HEK293 (cell line): Measurements from ENCODE around the gene CENPP.

Experiments used
- CTCF ChIA-PET: fragments of 350-600 bp; formaldehyde crosslinking; extraction: SDS; loops from one replicate; lab custom pipeline; 2021; ENCODE audit warnings: antibody characterized with exemption; lab: Yijun Ruan, JAX
- POLR2A ChIA-PET: fragments of 300-600 bp; formaldehyde crosslinking; extraction: SDS; loops from one replicate; lab custom pipeline; 2020; ENCODE audit warnings: antibody characterized with exemption, inconsistent platforms; lab: Yijun Ruan, JAX
- H3K27ac ChIP-seq: fragments of 200-500 bp; sonication (Bioruptor generic); 2 replicates; pipeline ENCODE4 v1.5.1; 2014; ENCODE audit warnings: low read depth, low read length, control low read depth, inconsistent platforms; ENCODE audit errors: extremely low read depth
- H3K36me3 ChIP-seq, 2 experiments: fragments of 200-500 bp in 1 of 2; sonication (Bioruptor generic) in 1 of 2; 1 replicate in 1 of 2; 2 replicates in 1 of 2; pipeline ENCODE4 v1.5.1; 2014 to 2017; ENCODE audit warnings: inconsistent platforms in 2 of 2, low read length in 2 of 2; ENCODE audit not compliant: control insufficient read depth in 2 of 2, insufficient read depth in 1 of 2
- H3K4me1 ChIP-seq: fragments of 200-500 bp; sonication (Bioruptor generic); 2 replicates; pipeline ENCODE4 v1.5.1; 2014; ENCODE audit warnings: mild to moderate bottlenecking, low read length, inconsistent platforms; ENCODE audit not compliant: control insufficient read depth, insufficient read depth
- H3K4me3 ChIP-seq: 2 replicates; pipeline ENCODE4 v1.5.1; 2011; ENCODE audit warnings: low read depth, mild to moderate bottlenecking, control low read depth, low read length, moderate library complexity
- H3K9me3 ChIP-seq: fragments of 200-500 bp; sonication (Bioruptor generic); 2 replicates; pipeline ENCODE4 v1.5.1; 2014; ENCODE audit warnings: low read depth, low read length, inconsistent platforms; ENCODE audit not compliant: control insufficient read depth, insufficient read depth
- BCL6B ChIP-seq: fragments of 450-650 bp; formaldehyde crosslinking; IDR thresholded peaks from 2 replicates; pipeline ENCODE4 v1.5.1; 2017; ENCODE audit warnings: missing biosample characterization, missing genetic modification characterization
- GLI4 ChIP-seq: fragments of 450-650 bp; formaldehyde crosslinking; IDR thresholded peaks from 2 replicates; pipeline ENCODE4 v1.5.1; 2016; ENCODE audit warnings: missing biosample characterization, missing genetic modification characterization
- GLIS1 ChIP-seq: fragments of 450-650 bp; formaldehyde crosslinking; IDR thresholded peaks from 2 replicates; pipeline ENCODE4 v1.5.1; 2016; ENCODE audit warnings: missing biosample characterization, missing genetic modification characterization
- REPIN1 ChIP-seq: fragments of 450-650 bp; formaldehyde crosslinking; IDR thresholded peaks from 2 replicates; pipeline ENCODE4 v1.5.1; 2017; ENCODE audit warnings: missing biosample characterization, missing genetic modification characterization, low read depth
- TCF7L2 ChIP-seq: IDR thresholded peaks from 2 replicates; pipeline ENCODE4 v1.6.1; 2011; ENCODE audit warnings: low read depth, mild to moderate bottlenecking, inconsistent platforms, low read length, moderate library complexity, borderline replicate concordance
- ZBTB8A ChIP-seq: fragments of 450-650 bp; formaldehyde crosslinking; IDR thresholded peaks from 2 replicates; pipeline ENCODE4 v1.5.1; 2016; ENCODE audit warnings: missing biosample characterization, missing genetic modification characterization
- ZNF133 ChIP-seq: fragments of 450-650 bp; formaldehyde crosslinking; IDR thresholded peaks from 2 replicates; pipeline ENCODE4 v1.5.1; 2016; ENCODE audit warnings: missing biosample characterization, missing genetic modification characterization
- ZNF138 ChIP-seq: fragments of 450-650 bp; formaldehyde crosslinking; IDR thresholded peaks from 2 replicates; pipeline ENCODE4 v1.5.1; 2016; ENCODE audit warnings: missing biosample characterization, missing genetic modification characterization, borderline replicate concordance
- ZNF223 ChIP-seq: fragments of 450-650 bp; formaldehyde crosslinking; IDR thresholded peaks from 2 replicates; pipeline ENCODE4 v1.5.1; 2016; ENCODE audit warnings: missing biosample characterization, missing genetic modification characterization
- ZNF350 ChIP-seq: fragments of 450-650 bp; formaldehyde crosslinking; IDR thresholded peaks from 2 replicates; pipeline ENCODE4 v1.5.0; 2017; ENCODE audit warnings: missing biosample characterization, mild to moderate bottlenecking, missing genetic modification characterization
- ZNF529 ChIP-seq: fragments of 450-650 bp; formaldehyde crosslinking; IDR thresholded peaks from 2 replicates; pipeline ENCODE4 v1.5.1; 2017; ENCODE audit warnings: missing genetic modification characterization, missing biosample characterization; ENCODE audit not compliant: insufficient replicate concordance
- ZNF548 ChIP-seq: fragments of 450-650 bp; formaldehyde crosslinking; IDR thresholded peaks from 2 replicates; pipeline ENCODE4 v1.5.1; 2016; ENCODE audit warnings: missing biosample characterization, missing genetic modification characterization
- ZNF777 ChIP-seq: fragments of 450-650 bp; formaldehyde crosslinking; IDR thresholded peaks from 2 replicates; pipeline ENCODE4 v1.5.1; 2017; ENCODE audit warnings: missing biosample characterization, missing genetic modification characterization, borderline replicate concordance
- ZNF792 ChIP-seq: fragments of 450-650 bp; formaldehyde crosslinking; IDR thresholded peaks from 2 replicates; pipeline ENCODE4 v1.5.1; 2016; ENCODE audit warnings: missing biosample characterization, missing genetic modification characterization
- TF ChIP-seq, protein P1 (sequence below): fragments of 450-650 bp; formaldehyde crosslinking; IDR thresholded peaks from 2 replicates; pipeline ENCODE4 v1.5.1; 2016; ENCODE audit warnings: missing biosample characterization, missing genetic modification characterization, borderline replicate concordance

Gene CENPP

DNA sequence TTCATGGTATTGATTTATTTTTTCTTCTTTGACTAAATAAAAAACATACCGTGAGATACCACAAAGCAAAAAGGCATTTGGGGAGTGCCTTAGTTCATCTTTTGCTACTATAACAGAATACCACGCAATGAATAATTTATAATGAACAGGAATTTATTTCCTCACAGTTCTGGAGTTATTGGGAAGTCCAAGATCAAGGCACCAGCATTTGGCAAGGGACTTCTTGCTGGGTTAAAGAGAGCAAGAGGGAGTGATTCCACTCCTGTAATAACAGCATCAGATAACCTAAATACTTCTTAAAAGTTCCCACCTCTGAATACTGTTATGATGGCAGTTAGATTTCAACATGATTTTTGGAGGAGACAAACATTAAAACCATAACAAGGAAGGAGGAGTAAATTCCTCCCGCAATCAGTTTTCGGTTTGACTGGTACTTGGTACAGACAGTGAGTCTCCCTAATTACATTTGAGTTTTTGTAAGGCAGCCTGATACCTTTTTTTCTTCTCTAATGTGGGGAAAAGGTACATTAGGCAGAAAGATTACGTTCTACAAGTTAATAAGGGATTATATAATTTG, 107.3 kb downstream of the CENPP start:
- ChIA-PET CTCF (no interaction called here), POLR2A (no interaction called here)
- Histone ChIP-seq H3K4me3 (no peak overlapping the region), H3K36me3 (no peaks in the 10 kb centered on the region; a peak in 1 of 3 replicates), H3K4me1 (no peaks in the 10 kb centered on the region), H3K9me3 (no peaks in the 10 kb centered on the region), H3K27ac (no peak overlapping the region)
- TF ChIP-seq BCL6B (tag by site-specific recombination): no peak
- no peak for TF ChIP-seq ZNF792 (tag by site-specific recombination)
- no peak for TF ChIP-seq ZNF138 (tag by site-specific recombination)
- TF ChIP-seq ZNF133 (tag by site-specific recombination): no peak
- TF ChIP-seq ZBTB8A: no peak
- no peak for TF ChIP-seq TCF7L2
- TF ChIP-seq ZNF350 (tag by site-specific recombination): no peak
- TF ChIP-seq ZNF777 (tag by site-specific recombination): no peak
- no peak for TF ChIP-seq GLIS1 (tag by site-specific recombination)
- no peak for TF ChIP-seq REPIN1
- TF ChIP-seq ZNF223 (tag by site-specific recombination): no peak
- TF ChIP-seq, protein P1, sequence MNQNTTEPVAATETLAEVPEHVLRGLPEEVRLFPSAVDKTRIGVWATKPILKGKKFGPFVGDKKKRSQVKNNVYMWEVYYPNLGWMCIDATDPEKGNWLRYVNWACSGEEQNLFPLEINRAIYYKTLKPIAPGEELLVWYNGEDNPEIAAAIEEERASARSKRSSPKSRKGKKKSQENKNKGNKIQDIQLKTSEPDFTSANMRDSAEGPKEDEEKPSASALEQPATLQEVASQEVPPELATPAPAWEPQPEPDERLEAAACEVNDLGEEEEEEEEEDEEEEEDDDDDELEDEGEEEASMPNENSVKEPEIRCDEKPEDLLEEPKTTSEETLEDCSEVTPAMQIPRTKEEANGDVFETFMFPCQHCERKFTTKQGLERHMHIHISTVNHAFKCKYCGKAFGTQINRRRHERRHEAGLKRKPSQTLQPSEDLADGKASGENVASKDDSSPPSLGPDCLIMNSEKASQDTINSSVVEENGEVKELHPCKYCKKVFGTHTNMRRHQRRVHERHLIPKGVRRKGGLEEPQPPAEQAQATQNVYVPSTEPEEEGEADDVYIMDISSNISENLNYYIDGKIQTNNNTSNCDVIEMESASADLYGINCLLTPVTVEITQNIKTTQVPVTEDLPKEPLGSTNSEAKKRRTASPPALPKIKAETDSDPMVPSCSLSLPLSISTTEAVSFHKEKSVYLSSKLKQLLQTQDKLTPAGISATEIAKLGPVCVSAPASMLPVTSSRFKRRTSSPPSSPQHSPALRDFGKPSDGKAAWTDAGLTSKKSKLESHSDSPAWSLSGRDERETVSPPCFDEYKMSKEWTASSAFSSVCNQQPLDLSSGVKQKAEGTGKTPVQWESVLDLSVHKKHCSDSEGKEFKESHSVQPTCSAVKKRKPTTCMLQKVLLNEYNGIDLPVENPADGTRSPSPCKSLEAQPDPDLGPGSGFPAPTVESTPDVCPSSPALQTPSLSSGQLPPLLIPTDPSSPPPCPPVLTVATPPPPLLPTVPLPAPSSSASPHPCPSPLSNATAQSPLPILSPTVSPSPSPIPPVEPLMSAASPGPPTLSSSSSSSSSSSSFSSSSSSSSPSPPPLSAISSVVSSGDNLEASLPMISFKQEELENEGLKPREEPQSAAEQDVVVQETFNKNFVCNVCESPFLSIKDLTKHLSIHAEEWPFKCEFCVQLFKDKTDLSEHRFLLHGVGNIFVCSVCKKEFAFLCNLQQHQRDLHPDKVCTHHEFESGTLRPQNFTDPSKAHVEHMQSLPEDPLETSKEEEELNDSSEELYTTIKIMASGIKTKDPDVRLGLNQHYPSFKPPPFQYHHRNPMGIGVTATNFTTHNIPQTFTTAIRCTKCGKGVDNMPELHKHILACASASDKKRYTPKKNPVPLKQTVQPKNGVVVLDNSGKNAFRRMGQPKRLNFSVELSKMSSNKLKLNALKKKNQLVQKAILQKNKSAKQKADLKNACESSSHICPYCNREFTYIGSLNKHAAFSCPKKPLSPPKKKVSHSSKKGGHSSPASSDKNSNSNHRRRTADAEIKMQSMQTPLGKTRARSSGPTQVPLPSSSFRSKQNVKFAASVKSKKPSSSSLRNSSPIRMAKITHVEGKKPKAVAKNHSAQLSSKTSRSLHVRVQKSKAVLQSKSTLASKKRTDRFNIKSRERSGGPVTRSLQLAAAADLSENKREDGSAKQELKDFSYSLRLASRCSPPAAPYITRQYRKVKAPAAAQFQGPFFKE (tag by site-specific recombination): no peak
- TF ChIP-seq ZNF548 (tag by site-specific recombination): no peak
- TF ChIP-seq GLI4: no peak

- no peak overlapping the region for H3K27ac ChIP-seq
- TF ChIP-seq ZNF548 (tag by site-specific recombination): no peak
- peak; percentile 68 for TF ChIP-seq ZNF529
- ChIA-PET CTCF (no interaction called here), POLR2A (no interaction called here)
- H3K4me3 ChIP-seq: no peak overlapping the region
- H3K4me1 ChIP-seq: no peaks in the 10 kb centered on the region
- H3K36me3 ChIP-seq: no peaks in the 10 kb centered on the region; a peak in 1 of 3 replicates
- H3K9me3 ChIP-seq: no peaks in the 10 kb centered on the region
Observed at GRCh38 chr9:92435263-92435662, 109.5 kb downstream of the CENPP start.
